Immature natural killer cell (primary cell): ENCODE data around the gene TDRD7. TPM values are rescaled to one million over a fixed set of nuclear protein-coding genes. Genes with fewer than 3 reads are reported as not detected.

Source experiments
- DNase-seq, 3 donors: peaks; one replicate each; pipeline ENCODE4 v3.0.0; 2022; ENCODE audit warnings: mixed read lengths in 1 of 3
- H3K27ac Mint-ChIP-seq, 6 donors: one replicate each; pipeline ENCODE4 v1.8.0; 2020; ENCODE audit warnings: mixed read lengths in 6 of 6, mild to moderate bottlenecking in 5 of 6, inconsistent platforms in 4 of 6, moderate library complexity in 3 of 6
- H3K27me3 Mint-ChIP-seq, 3 donors: one replicate each; pipeline ENCODE4 v1.8.0; 2020 to 2021; ENCODE audit warnings: low read depth in 3 of 3, mild to moderate bottlenecking in 3 of 3, mixed read lengths in 3 of 3, moderate library complexity in 3 of 3, inconsistent platforms in 1 of 3
- H3K36me3 Mint-ChIP-seq, 3 donors: one replicate each; pipeline ENCODE4 v1.8.0; 2020; ENCODE audit warnings: mixed read lengths in 3 of 3, inconsistent platforms in 2 of 3, mild to moderate bottlenecking in 2 of 3
- H3K4me1 Mint-ChIP-seq, 2 donors: one replicate each; pipeline ENCODE4 v1.8.0; 2020; ENCODE audit warnings: inconsistent platforms in 2 of 2, mild to moderate bottlenecking in 2 of 2, mixed read lengths in 2 of 2, moderate library complexity in 1 of 2
- H3K4me3 Mint-ChIP-seq, 5 donors: one replicate each; pipeline ENCODE4 v1.8.0; 2020; ENCODE audit warnings: mild to moderate bottlenecking in 5 of 5, mixed read lengths in 5 of 5, inconsistent platforms in 3 of 5, moderate library complexity in 3 of 5
- H3K9me3 Mint-ChIP-seq, 6 donors: one replicate each; pipeline ENCODE4 v1.8.0; 2020; ENCODE audit warnings: mild to moderate bottlenecking in 6 of 6, mixed read lengths in 6 of 6, inconsistent platforms in 4 of 6, moderate library complexity in 3 of 6
- polyA plus RNA-seq, 3 donors: library from polyadenylated mRNA; unstranded; fragments of 300-500 nt; fragmentation: Illumina TruSeq; gene quantifications; one replicate each; pipeline ENCODE4 v1.2.3, GENCODE V29; 2021

TDRD7 gene
- polyA plus RNA-seq, 3 donors from 2014 or later: 6.9 to 9.4 (median 8.4) TPM

GRCh38 chr9:97419309-97419867 is 7.5 kb downstream of the TDRD7 start:
- peaks cover 54 to 86% of the 10 kb centered on the region in 2 donors for H3K4me1 Mint-ChIP-seq
- H3K4me3 Mint-ChIP-seq: no peak overlapping the region
- no peaks in the 10 kb centered on the region for H3K27me3 Mint-ChIP-seq
- H3K27ac Mint-ChIP-seq: peak overlapping the region in 2 of 6 donors; percentile 5 to 35
- no peak for DNase-seq
- peaks cover 0 to 3% (median 0%) of the 10 kb centered on the region in 3 donors for H3K36me3 Mint-ChIP-seq
- H3K9me3 Mint-ChIP-seq: peaks cover 0 to 1% (median 0%) of the 10 kb centered on the region in 6 donors

- Mint-ChIP-seq H3K4me1 (peaks cover 12 to 50% of the 10 kb centered on the region in 2 donors), H3K27ac (no peak overlapping the region), H3K4me3 (no peak overlapping the region), H3K9me3 (no peaks in the 10 kb centered on the region), H3K36me3 (peaks cover 12 to 20% (median 13%) of the 10 kb centered on the region in 3 donors), H3K27me3 (no peaks in the 10 kb centered on the region)
- no peak for DNase-seq
These were observed 13.6 kb downstream of the TDRD7 start for GRCh38 chr9:97425336-97425972.

- Mint-ChIP-seq H3K4me1 (peaks cover 9 to 44% of the 10 kb centered on the region in 2 donors), H3K27me3 (no peaks in the 10 kb centered on the region), H3K27ac (no peak overlapping the region), H3K9me3 (no peaks in the 10 kb centered on the region), H3K36me3 (peaks cover 12 to 24% (median 18%) of the 10 kb centered on the region in 3 donors), H3K4me3 (no peak overlapping the region)
- no peak for DNase-seq
These were observed 14.1 kb downstream of the TDRD7 start for GRCh38 chr9:97425973-97426336.

- H3K27ac Mint-ChIP-seq: no peak overlapping the region
- H3K27me3 Mint-ChIP-seq: no peaks in the 10 kb centered on the region
- no peak for DNase-seq
- H3K4me1 Mint-ChIP-seq: peaks cover 6 to 33% of the 10 kb centered on the region in 2 donors
- H3K4me3 Mint-ChIP-seq: no peak overlapping the region
- H3K9me3 Mint-ChIP-seq: no peaks in the 10 kb centered on the region
- H3K36me3 Mint-ChIP-seq: peaks cover 18 to 35% (median 23%) of the 10 kb centered on the region in 3 donors
These were observed 16.0 kb downstream of the TDRD7 start for GRCh38 chr9:97427885-97428284.

- Mint-ChIP-seq H3K4me3 (no peak overlapping the region), H3K27me3 (no peaks in the 10 kb centered on the region), H3K4me1 (peaks cover 0 to 16% of the 10 kb centered on the region in 2 donors), H3K27ac (no peak overlapping the region), H3K36me3 (peaks cover 24 to 54% (median 30%) of the 10 kb centered on the region in 3 donors), H3K9me3 (no peaks in the 10 kb centered on the region)
- DNase-seq: no peak
These were observed 18.6 kb downstream of the TDRD7 start for GRCh38 chr9:97430316-97431043.

- no peaks in the 10 kb centered on the region for H3K9me3 Mint-ChIP-seq
- H3K27ac Mint-ChIP-seq: no peak overlapping the region
These were observed 19.1 kb downstream of the TDRD7 start for GRCh38 chr9:97431044-97431441.

GRCh38 chr9:97431549-97432143 is 19.8 kb downstream of the TDRD7 start:
- peaks cover 0 to 16% of the 10 kb centered on the region in 2 donors for H3K4me1 Mint-ChIP-seq

More at GRCh38 chr9:97431044-97431441, 19.1 kb downstream of the TDRD7 start:
- no peaks in the 10 kb centered on the region for H3K27me3 Mint-ChIP-seq
- peaks cover 24 to 56% (median 30%) of the 10 kb centered on the region in 3 donors for H3K36me3 Mint-ChIP-seq
- no peak overlapping the region for H3K4me3 Mint-ChIP-seq
- H3K4me1 Mint-ChIP-seq: peaks cover 0 to 16% of the 10 kb centered on the region in 2 donors
- no peak for DNase-seq

GRCh38 chr9:97437051-97437600 is 25.2 kb downstream of the TDRD7 start:
- H3K36me3 Mint-ChIP-seq: peaks cover 10 to 44% (median 16%) of the 10 kb centered on the region in 3 donors
- H3K27ac Mint-ChIP-seq: no peak overlapping the region
- no peak overlapping the region for H3K4me3 Mint-ChIP-seq
- H3K9me3 Mint-ChIP-seq: no peaks in the 10 kb centered on the region
- H3K4me1 Mint-ChIP-seq: no peaks in the 10 kb centered on the region
- DNase-seq: no peak
- peaks cover 0 to 2% (median 0%) of the 10 kb centered on the region in 3 donors for H3K27me3 Mint-ChIP-seq

More at GRCh38 chr9:97431549-97432143, 19.8 kb downstream of the TDRD7 start:
- no peak overlapping the region for H3K4me3 Mint-ChIP-seq
- H3K9me3 Mint-ChIP-seq: no peaks in the 10 kb centered on the region
- H3K27me3 Mint-ChIP-seq: no peaks in the 10 kb centered on the region
- H3K36me3 Mint-ChIP-seq: peaks cover 24 to 56% (median 30%) of the 10 kb centered on the region in 3 donors
- DNase-seq: no peak
- H3K27ac Mint-ChIP-seq: no peak overlapping the region

GRCh38 chr9:97438257-97438656 is 26.4 kb downstream of the TDRD7 start:
- Mint-ChIP-seq H3K27ac (no peak overlapping the region), H3K36me3 (peaks cover 13 to 42% (median 16%) of the 10 kb centered on the region in 3 donors), H3K27me3 (peaks cover 0 to 2% (median 0%) of the 10 kb centered on the region in 3 donors), H3K4me3 (no peak overlapping the region), H3K9me3 (no peaks in the 10 kb centered on the region), H3K4me1 (no peaks in the 10 kb centered on the region)
- DNase-seq: no peak

- H3K27me3 Mint-ChIP-seq: peaks cover 0 to 2% (median 0%) of the 10 kb centered on the region in 3 donors
- peaks cover 13 to 38% (median 16%) of the 10 kb centered on the region in 3 donors for H3K36me3 Mint-ChIP-seq
- no peaks in the 10 kb centered on the region for H3K4me1 Mint-ChIP-seq
- H3K27ac Mint-ChIP-seq: no peak overlapping the region
- no peak overlapping the region for H3K4me3 Mint-ChIP-seq
- no peaks in the 10 kb centered on the region for H3K9me3 Mint-ChIP-seq
- no peak for DNase-seq
These were observed 26.8 kb downstream of the TDRD7 start for GRCh38 chr9:97438666-97439065.

GRCh38 chr9:97440160-97440559 is 28.3 kb downstream of the TDRD7 start:
- DNase-seq: no peak
- no peaks in the 10 kb centered on the region for H3K4me1 Mint-ChIP-seq
- H3K9me3 Mint-ChIP-seq: no peaks in the 10 kb centered on the region
- peaks cover 9 to 34% (median 12%) of the 10 kb centered on the region in 3 donors for H3K36me3 Mint-ChIP-seq
- H3K27me3 Mint-ChIP-seq: peaks cover 0 to 2% (median 0%) of the 10 kb centered on the region in 3 donors
- H3K4me3 Mint-ChIP-seq: no peak overlapping the region
- no peak overlapping the region for H3K27ac Mint-ChIP-seq

- Mint-ChIP-seq H3K4me1 (no peaks in the 10 kb centered on the region), H3K27ac (no peak overlapping the region), H3K9me3 (no peaks in the 10 kb centered on the region), H3K36me3 (peaks cover 13 to 37% (median 17%) of the 10 kb centered on the region in 3 donors), H3K27me3 (peaks cover 0 to 2% (median 0%) of the 10 kb centered on the region in 3 donors), H3K4me3 (no peak overlapping the region)
- DNase-seq: no peak
These were observed 29.8 kb downstream of the TDRD7 start for GRCh38 chr9:97441729-97442128.

GRCh38 chr9:97445119-97445701 is 33.3 kb downstream of the TDRD7 start:
- no peak for DNase-seq
- Mint-ChIP-seq H3K36me3 (peaks cover 32 to 47% (median 34%) of the 10 kb centered on the region in 3 donors), H3K9me3 (no peaks in the 10 kb centered on the region), H3K4me3 (no peak overlapping the region), H3K27me3 (peaks cover 0 to 2% (median 0%) of the 10 kb centered on the region in 3 donors), H3K4me1 (no peaks in the 10 kb centered on the region), H3K27ac (peak overlapping the region in 2 of 6 donors; percentile 4 to 44)
